Transverse colon (tissue), 4 donors: ENCODE data around the gene RUBCN. TPM values are rescaled to one million over a fixed set of nuclear protein-coding genes. Genes with fewer than 3 reads are reported as not detected.

Source experiments
- DNase-seq: peaks from one replicate; pipeline ENCODE4 v3.0.0-alpha.2; 2019
- H3K27ac ChIP-seq, 4 donors: fragments of 200-600 bp; sonication (generic); 2 replicates each; pipeline ENCODE4 v1.5.1; 2016 to 2018; ENCODE audit warnings: inconsistent platforms in 4 of 4
- H3K27me3 ChIP-seq: fragments of 200-600 bp; sonication (generic); 2 replicates; pipeline ENCODE4 v1.5.1; 2017; ENCODE audit warnings: inconsistent platforms
- H3K36me3 ChIP-seq, 4 donors: fragments of 200-600 bp; sonication (generic); 2 replicates each; pipeline ENCODE4 v1.5.1; 2017 to 2019; ENCODE audit warnings: inconsistent platforms in 4 of 4
- H3K4me1 ChIP-seq, 4 donors: fragments of 200-600 bp; sonication (generic); 2 replicates each; pipeline ENCODE4 v1.5.1; 2017 to 2020; ENCODE audit warnings: inconsistent platforms in 4 of 4
- H3K4me3 ChIP-seq, 4 donors: fragments of 200-600 bp; sonication (generic); 1 replicate in 1 of 4; 2 replicates in 3 of 4; pipeline versions ENCODE4 v1.5.1 to v1.6.1; 2017 to 2019; ENCODE audit warnings: inconsistent platforms in 4 of 4
- H3K9me3 ChIP-seq, 2 donors: fragments of 200-600 bp; sonication (generic); 2 replicates each; pipeline ENCODE4 v1.5.1; 2017 to 2019; ENCODE audit warnings: inconsistent platforms in 2 of 2
- EP300 ChIP-seq: sonication (generic); formaldehyde crosslinking; IDR thresholded peaks from one replicate; pipeline ENCODE4 v1.6.1; 2017; ENCODE audit warnings: antibody characterized with exemption, low read depth
- POLR2A ChIP-seq: fragments of 450-650 bp; IDR thresholded peaks from one replicate; pipeline ENCODE4 v1.6.1; 2016; ENCODE audit warnings: antibody characterized with exemption, mild to moderate bottlenecking, moderate library complexity
- POLR2AphosphoS5 ChIP-seq, 3 donors: sonication (generic); formaldehyde crosslinking; IDR thresholded peaks; one replicate each; pipeline ENCODE4 v1.6.1; 2016; ENCODE audit warnings: antibody characterized with exemption in 3 of 3
- WGBS, 2 donors: methylation state at CpG; one replicate each; pipeline ENCODE4 v1.1.5; 2018; ENCODE audit warnings: low coverage in 1 of 2; 5-methylcytosine and 5-hydroxymethylcytosine counted together
- in situ Hi-C, 4 donors: fragments of 200-750 bp; cut with MboI; loops; one replicate each; pipeline versions ENCODE4 v1.15.0 to v1.15.1; 2017; ENCODE audit warnings: low sequenced_read_pairs in 3 of 4, low pct_ligation_motif_present in 1 of 4, low pct_unique_long_range_greater_than_20kb in 1 of 4
- intact Hi-C: fragments of 100-400 bp; cut with DNase I; formaldehyde crosslinking; loops from one replicate; pipeline ENCODE4 v1.15.1; 2023; ENCODE audit warnings: low total_unique reads
- total RNA-seq, 4 donors: library from RNA; depleted of rRNA; stranded (reverse); fragments of >200 nt; gene quantifications; one replicate each; pipeline ENCODE4 v1.1.0, GENCODE V29; 2016
- TF ChIP-seq, protein P1 (sequence below), 5 experiments: fragments of 200-600 bp in 3 of 5; fragments of 450-650 bp in 2 of 5; sonication (generic) in 3 of 5; IDR thresholded peaks; 1 replicate in 2 of 5; 2 replicates in 3 of 5; pipeline ENCODE4 v1.5.1; 2016 to 2017; ENCODE audit warnings: antibody characterized with exemption in 5 of 5, inconsistent platforms in 3 of 5, mild to moderate bottlenecking in 2 of 5, moderate library complexity in 1 of 5

Gene RUBCN
- total RNA-seq, 4 donors from 2014 or later, result 32.2 to 64.7 (median 54.8) TPM

DNA sequence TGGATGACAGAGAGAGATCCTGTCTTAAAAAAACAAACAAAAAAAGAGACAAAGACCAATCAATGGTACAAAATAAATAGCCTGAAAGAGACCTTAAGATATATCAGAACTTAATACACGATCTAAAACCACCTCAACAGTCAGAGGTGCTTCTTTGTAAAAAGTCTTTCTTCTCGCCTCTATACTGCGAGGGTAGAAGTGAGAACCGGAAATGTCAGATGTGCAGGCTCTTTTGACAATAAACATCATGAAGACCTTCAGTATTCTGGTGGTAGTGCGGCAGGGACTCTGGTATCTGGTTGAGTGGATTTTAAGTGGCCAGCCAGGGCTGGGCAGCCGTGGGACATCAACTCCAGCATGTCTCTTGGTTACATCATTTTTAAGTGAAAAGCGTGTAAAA, 30.0 kb downstream of the RUBCN start:
- H3K36me3 ChIP-seq, result peaks cover 0 to 18% (median 7%) of the 10 kb centered on the region in 4 donors
- H3K4me1 ChIP-seq, result peaks cover 0 to under 1% (median under 1%) of the 10 kb centered on the region in 4 donors
- no peak for DNase-seq
- 91% methylated on average over 4 to 7 of the region's 7 CpGs for WGBS, 2 donors
- H3K27ac ChIP-seq, result no peak overlapping the region
- H3K27me3 ChIP-seq, result no peaks in the 10 kb centered on the region
- no peak for TF ChIP-seq POLR2A
- TF ChIP-seq EP300, result no peak
- TF ChIP-seq, protein P1, sequence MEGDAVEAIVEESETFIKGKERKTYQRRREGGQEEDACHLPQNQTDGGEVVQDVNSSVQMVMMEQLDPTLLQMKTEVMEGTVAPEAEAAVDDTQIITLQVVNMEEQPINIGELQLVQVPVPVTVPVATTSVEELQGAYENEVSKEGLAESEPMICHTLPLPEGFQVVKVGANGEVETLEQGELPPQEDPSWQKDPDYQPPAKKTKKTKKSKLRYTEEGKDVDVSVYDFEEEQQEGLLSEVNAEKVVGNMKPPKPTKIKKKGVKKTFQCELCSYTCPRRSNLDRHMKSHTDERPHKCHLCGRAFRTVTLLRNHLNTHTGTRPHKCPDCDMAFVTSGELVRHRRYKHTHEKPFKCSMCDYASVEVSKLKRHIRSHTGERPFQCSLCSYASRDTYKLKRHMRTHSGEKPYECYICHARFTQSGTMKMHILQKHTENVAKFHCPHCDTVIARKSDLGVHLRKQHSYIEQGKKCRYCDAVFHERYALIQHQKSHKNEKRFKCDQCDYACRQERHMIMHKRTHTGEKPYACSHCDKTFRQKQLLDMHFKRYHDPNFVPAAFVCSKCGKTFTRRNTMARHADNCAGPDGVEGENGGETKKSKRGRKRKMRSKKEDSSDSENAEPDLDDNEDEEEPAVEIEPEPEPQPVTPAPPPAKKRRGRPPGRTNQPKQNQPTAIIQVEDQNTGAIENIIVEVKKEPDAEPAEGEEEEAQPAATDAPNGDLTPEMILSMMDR (IDR thresholded peaks at IDR 0.05), result no peak
- no peak for TF ChIP-seq POLR2AphosphoS5 (IDR thresholded peaks at IDR 0.05)
- no peaks in the 10 kb centered on the region for H3K9me3 ChIP-seq
- intact Hi-C loops (no loop called here), in situ Hi-C loops (no loop called here)
- H3K4me3 ChIP-seq, result no peak overlapping the region

DNA sequence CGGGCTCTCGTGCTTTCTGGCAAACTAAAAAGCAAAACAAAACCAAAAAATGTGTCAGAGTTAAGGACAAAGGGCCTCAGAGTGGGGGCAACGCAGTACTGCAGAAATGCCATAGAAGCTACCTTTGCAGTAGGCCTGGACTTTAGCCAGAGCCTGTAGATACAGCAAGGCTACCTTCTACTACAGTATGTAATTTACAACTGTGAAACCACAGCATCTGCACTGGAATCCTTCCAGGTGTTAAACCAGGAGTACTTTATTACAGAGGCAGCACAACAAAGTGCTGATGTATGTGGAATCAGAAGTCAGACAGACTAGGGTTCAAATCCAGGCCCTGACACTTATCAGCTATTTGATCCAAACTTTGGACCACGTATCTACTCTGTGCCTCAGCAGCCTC, 34.9 kb downstream of the RUBCN start:
- intact Hi-C loops, result no loop called here
- Histone ChIP-seq H3K4me1 (no peaks in the 10 kb centered on the region), H3K27me3 (no peaks in the 10 kb centered on the region), H3K27ac (no peak overlapping the region), H3K36me3 (peaks cover 0 to 43% (median 12%) of the 10 kb centered on the region in 4 donors), H3K4me3 (no peak overlapping the region), H3K9me3 (no peaks in the 10 kb centered on the region)
- WGBS, 2 donors, result 60 to 68% methylated on average over 1 to 4 of the region's 4 CpGs
- no peak for DNase-seq
- in situ Hi-C loops, result no loop called here
- TF ChIP-seq EP300 (no peak), POLR2AphosphoS5 (IDR thresholded peaks at IDR 0.05) (no peak), POLR2A (no peak)
- TF ChIP-seq, protein P1 (IDR thresholded peaks at IDR 0.05), result no peak

DNA sequence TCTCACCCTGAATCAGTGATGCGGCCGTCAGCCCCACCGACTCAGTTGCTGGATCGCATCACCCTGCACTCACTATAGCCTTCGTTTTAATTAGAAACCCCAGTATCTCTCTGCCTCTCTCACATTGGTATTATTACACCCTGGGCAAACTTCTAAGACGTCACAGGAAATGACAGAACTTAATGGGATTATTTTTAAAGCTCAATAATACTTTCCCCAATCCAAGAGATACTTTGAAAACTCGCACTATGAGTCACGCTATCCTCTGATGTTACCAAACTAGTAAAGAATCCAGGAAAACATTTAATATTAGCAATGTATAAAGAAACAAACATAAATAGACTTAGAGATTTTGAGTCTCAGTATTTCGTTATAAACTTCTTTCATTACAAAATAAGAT, 36.6 kb downstream of the RUBCN start:
- WGBS, 2 donors, result 93 to 96% methylated on average over 6 to 9 of the region's 9 CpGs
- no peaks in the 10 kb centered on the region for H3K4me1 ChIP-seq
- H3K27ac ChIP-seq, result no peak overlapping the region
- in situ Hi-C loops (no loop called here), intact Hi-C loops (no loop called here)
- peaks cover 0 to 57% (median 12%) of the 10 kb centered on the region in 4 donors for H3K36me3 ChIP-seq
- TF ChIP-seq, protein P1 (IDR thresholded peaks at IDR 0.05), result no peak
- TF ChIP-seq POLR2AphosphoS5 (IDR thresholded peaks at IDR 0.05) (no peak), EP300 (no peak), POLR2A (no peak)
- H3K27me3 ChIP-seq, result no peaks in the 10 kb centered on the region
- H3K9me3 ChIP-seq, result no peaks in the 10 kb centered on the region
- DNase-seq, result no peak
- no peak overlapping the region for H3K4me3 ChIP-seq

DNA sequence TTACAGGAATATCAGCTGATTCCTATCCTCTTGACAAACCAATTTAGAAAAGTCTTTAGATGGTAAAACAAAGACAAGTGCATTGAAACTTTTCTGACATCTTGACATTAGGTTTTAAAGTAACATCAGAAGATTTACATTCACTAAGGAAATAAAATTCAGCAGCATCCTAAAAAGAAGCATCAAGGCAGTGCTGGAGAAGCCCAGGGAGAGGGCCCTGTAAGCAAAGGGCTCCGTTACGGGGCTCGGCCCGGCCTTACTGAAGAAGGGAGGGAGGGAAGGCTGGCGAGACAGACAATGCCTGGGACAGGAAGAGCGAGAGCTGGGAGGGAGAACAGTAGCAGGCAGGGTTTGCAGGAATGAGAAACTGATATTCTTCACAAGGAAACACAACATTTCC, 39.3 kb downstream of the RUBCN start:
- Histone ChIP-seq H3K27me3 (no peaks in the 10 kb centered on the region), H3K9me3 (no peaks in the 10 kb centered on the region), H3K27ac (no peak overlapping the region), H3K36me3 (peaks cover 0 to 63% (median 14%) of the 10 kb centered on the region in 4 donors), H3K4me1 (no peaks in the 10 kb centered on the region), H3K4me3 (no peak overlapping the region)
- 96 to 97% methylated on average over 6 of the region's 6 CpGs for WGBS, 2 donors
- TF ChIP-seq EP300 (no peak), POLR2AphosphoS5 (IDR thresholded peaks at IDR 0.05) (no peak), POLR2A (no peak)
- TF ChIP-seq, protein P1 (IDR thresholded peaks at IDR 0.05), result no peak
- intact Hi-C loops, result no loop called here
- no peak for DNase-seq
- in situ Hi-C loops, result no loop called here
